HepG2 (cell line): ENCODE measurements around the gene SERINC5.
A peak's percentile ranks its signal among the peaks of the same experiment; 100 is the strongest.

ENCODE experiments used
- CTCF ChIP-seq: sonication (generic); formaldehyde crosslinking; IDR thresholded peaks from 2 replicates; pipeline ENCODE4 v1.5.0; 2020; ENCODE audit warnings: mild to moderate bottlenecking, missing genetic modification reagents, moderate library complexity
- DPF2 ChIP-seq: sonication (generic); formaldehyde crosslinking; IDR thresholded peaks from 2 replicates; pipeline ENCODE4 v1.4.0; 2020; ENCODE audit warnings: mild to moderate bottlenecking, low read depth, missing genetic modification reagents, borderline replicate concordance
- EZH2 ChIP-seq: conservative IDR thresholded peaks from 2 replicates; pipeline ENCODE4 v1.6.1; 2012; ENCODE audit warnings: mild to moderate bottlenecking, low read depth, low read length, moderate library complexity
- MAFG ChIP-seq: sonication (generic); formaldehyde crosslinking; IDR thresholded peaks from 2 replicates; pipeline ENCODE4 v1.5.1; 2020; ENCODE audit warnings: mild to moderate bottlenecking, missing genetic modification reagents
- POLR2AphosphoS2 ChIP-seq: IDR thresholded peaks from 2 replicates; pipeline ENCODE4 v1.6.1; 2011; ENCODE audit warnings: low read depth, low read length, improper control_type of control experiment
- RAD21 ChIP-seq: fragments of 450-650 bp; formaldehyde crosslinking; IDR thresholded peaks from 2 replicates; pipeline ENCODE4 v1.5.0; 2020; ENCODE audit warnings: mild to moderate bottlenecking
- SNRNP70 ChIP-seq: fragments of 200-400 bp; formaldehyde crosslinking; IDR thresholded peaks from 2 replicates; pipeline ENCODE4 v1.6.1; 2017; ENCODE audit warnings: mild to moderate bottlenecking, low read depth, low read length, moderate library complexity
- U2AF1 ChIP-seq: fragments of 200-400 bp; formaldehyde crosslinking; optimal IDR thresholded peaks from 2 replicates; pipeline ENCODE3; 2017; ENCODE audit warnings: mild to moderate bottlenecking, low read depth, low read length
- ZNF24 ChIP-seq: fragments of 450-650 bp; IDR thresholded peaks from 2 replicates; pipeline ENCODE4 v1.6.1; 2017; ENCODE audit warnings: antibody characterized with exemption, mild to moderate bottlenecking
- ZNF274 ChIP-seq: sonication (generic); formaldehyde crosslinking; IDR thresholded peaks from 2 replicates; pipeline ENCODE4 v1.5.1; 2020; ENCODE audit warnings: mild to moderate bottlenecking, missing genetic modification reagents
- ZNF3 ChIP-seq: IDR thresholded peaks from 2 replicates; pipeline ENCODE4 v1.7.0; 2017; ENCODE audit warnings: inconsistent platforms

DNA sequence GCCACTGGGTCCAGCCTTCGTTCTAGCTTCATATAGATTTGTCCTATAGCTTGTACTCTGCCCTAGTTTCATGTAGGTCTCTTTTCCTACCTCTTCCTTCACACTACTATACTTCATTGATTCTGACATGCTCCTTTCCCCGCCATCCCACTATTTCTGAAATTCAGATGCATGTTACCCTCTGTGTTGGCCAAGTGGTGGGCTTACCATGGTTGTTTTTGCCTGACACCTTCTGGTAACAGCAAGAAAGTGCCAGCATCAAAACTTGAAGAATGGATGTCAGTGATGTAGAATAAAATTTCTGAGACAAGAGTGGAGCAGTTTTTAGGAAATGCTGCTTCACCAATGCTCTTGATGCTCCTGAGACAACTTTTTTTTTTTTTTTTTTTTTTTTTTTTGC is 19.5 kb upstream of the SERINC5 start:
- TF ChIP-seq SNRNP70 (no peak), DPF2 (CRISPR knock-in tag) (no peak), RAD21 (CRISPR knock-in tag) (peak; percentile 65), EZH2 (no peak), ZNF3 (CRISPR knock-in tag) (no peak), ZNF24 (no peak), MAFG (CRISPR knock-in tag) (no peak), POLR2AphosphoS2 (no peak), ZNF274 (CRISPR knock-in tag) (no peak), CTCF (CRISPR knock-in tag) (peak; percentile 81), U2AF1 (no peak)
